Panc1 (cell line): ENCODE data around the gene KRTAP2-3. TPM values are rescaled to one million over a fixed set of nuclear protein-coding genes. Genes with fewer than 3 reads are reported as not detected.
"Not testable (repeated sequence)": the region's sequence is repeated elsewhere in the genome, so short reads cannot be mapped to it uniquely, and the experiment has no call there.

Source experiments
- ATAC-seq: fragments of 200-7000 bp; cut with Tn5 transposase; 2 replicates; pipeline ENCODE4 v1.9.1; 2020; ENCODE audit warnings: mild to moderate bottlenecking, moderate library complexity
- BruUV-seq: library from RNA; stranded (reverse); fragments of 400-500 nt; replicated peaks from 2 replicates; lab custom pipeline; 2021; lab: Mats Ljungman, UMichigan
- CTCF ChIA-PET: fragments of 300-600 bp; sonication (Branson Sonifier 250); formaldehyde crosslinking; loops from one replicate; lab custom pipeline; 2022; ENCODE audit warnings: antibody characterized with exemption; lab: Charles Lee
- POLR2A ChIA-PET: fragments of 300-600 bp; sonication (Branson Sonifier 250); formaldehyde crosslinking; loops from one replicate; lab custom pipeline; 2022; ENCODE audit warnings: antibody characterized with exemption; lab: Charles Lee
- DNase-seq: peaks from one replicate; pipeline ENCODE4 v3.0.0-alpha.2; 2010; ENCODE audit warnings: low read depth, low spot score
- H3K27ac ChIP-seq: 2 replicates; pipeline ENCODE4 v1.5.1; 2011; ENCODE audit warnings: mild to moderate bottlenecking, low read length, inconsistent platforms
- H3K27me3 ChIP-seq: fragments of 200-500 bp; sonication (Bioruptor generic); 2 replicates; pipeline ENCODE4 v1.6.0; 2014; ENCODE audit warnings: low read length, inconsistent platforms; ENCODE audit not compliant: control insufficient read depth, insufficient read depth
- H3K36me3 ChIP-seq: fragments of 200-500 bp; sonication (Bioruptor generic); 2 replicates; pipeline ENCODE4 v1.5.1; 2014; ENCODE audit warnings: inconsistent platforms, mild to moderate bottlenecking, low read length, moderate library complexity; ENCODE audit not compliant: control insufficient read depth, insufficient read depth
- H3K4me1 ChIP-seq: 2 replicates; pipeline ENCODE4 v1.5.1; 2011; ENCODE audit warnings: inconsistent platforms, mild to moderate bottlenecking, low read length, moderate library complexity; ENCODE audit not compliant: control insufficient read depth, insufficient read depth
- H3K4me3 ChIP-seq, 2 experiments: 2 replicates each; pipeline ENCODE4 v1.5.1; 2011 to 2012; ENCODE audit warnings: low read depth in 2 of 2, low read length in 2 of 2, mild to moderate bottlenecking in 2 of 2, inconsistent platforms in 1 of 2, moderate library complexity in 1 of 2
- H3K9me3 ChIP-seq: fragments of 200-500 bp; sonication (Bioruptor generic); 2 replicates; pipeline ENCODE4 v1.5.1; 2014; ENCODE audit warnings: low read depth, mild to moderate bottlenecking, inconsistent platforms, low read length, moderate library complexity; ENCODE audit not compliant: control insufficient read depth, insufficient read depth
- POLR2AphosphoS5 ChIP-seq: IDR thresholded peaks from 2 replicates; pipeline ENCODE4 v1.6.1; 2012; ENCODE audit warnings: mild to moderate bottlenecking, low read depth, low read length, moderate library complexity
- SIN3A ChIP-seq: IDR thresholded peaks from 2 replicates; pipeline ENCODE4 v1.6.1; 2012; ENCODE audit warnings: low read depth, mild to moderate bottlenecking, low read length, moderate library complexity, borderline replicate concordance; ENCODE audit not compliant: insufficient read depth
- TCF7L2 ChIP-seq: IDR thresholded peaks from 2 replicates; pipeline ENCODE4 v1.6.1; 2011; ENCODE audit warnings: mild to moderate bottlenecking, low read depth, low read length, inconsistent platforms
- in situ Hi-C: cut with HindIII; loops from 2 replicates; pipeline ENCODE4 v1.10.0; 2016; ENCODE audit warnings: low sequenced_read_pairs, low pct_unique_long_range_greater_than_20kb
- intact Hi-C: fragments of 100-400 bp; cut with micrococcal nuclease; formaldehyde crosslinking; loops from one replicate; pipeline ENCODE4 v1.10.0; 2022; ENCODE audit not compliant: unreplicated experiment
- total RNA-seq: library from RNA; stranded (reverse); gene quantifications from one replicate; pipeline ENCODE4 v1.2.1, GENCODE V29; 2021; ENCODE audit not compliant: unreplicated experiment
- TF ChIP-seq, protein P1 (sequence below), 2 experiments: IDR thresholded peaks; 2 replicates each; pipeline ENCODE4 v1.6.1; 2011 to 2012; ENCODE audit warnings: low read depth in 2 of 2, control low read depth in 1 of 2, low read length in 1 of 2, mild to moderate bottlenecking in 1 of 2, moderate library complexity in 1 of 2; ENCODE audit not compliant: insufficient read depth in 1 of 2
- TF ChIP-seq, protein P2 (sequence below): fragments of 450-650 bp; IDR thresholded peaks from 2 replicates; pipeline ENCODE4 v1.5.1; 2017; ENCODE audit warnings: mild to moderate bottlenecking

Gene KRTAP2-3
- total RNA-seq, 1 experiment from 2014 or later, result not detected

DNA sequence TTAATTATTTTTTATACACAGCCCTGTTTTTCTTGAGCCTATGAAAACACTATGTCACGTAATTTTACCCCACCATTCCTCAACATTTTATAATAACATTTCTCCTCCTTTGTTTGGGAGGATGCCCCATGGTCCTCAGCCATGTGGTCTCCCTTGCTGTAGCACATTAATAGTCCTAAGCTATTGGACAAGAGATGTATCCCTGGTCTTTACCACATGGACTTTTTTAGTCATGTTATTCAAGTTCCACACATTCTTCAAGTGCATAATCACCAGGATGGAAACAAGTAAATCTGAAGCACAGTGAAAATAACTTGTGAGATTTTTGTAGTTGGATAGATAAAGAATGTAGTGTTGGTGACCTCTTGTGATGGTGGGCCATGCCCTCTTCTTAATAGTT is 2.0 kb upstream of the KRTAP2-3 start:
- BruUV-seq, result no TSS peak
- Histone ChIP-seq H3K27ac (no peak overlapping the region), H3K4me1 (no peaks in the 10 kb centered on the region), H3K36me3 (no peaks in the 10 kb centered on the region), H3K9me3 (no peaks in the 10 kb centered on the region), H3K4me3 (no peak overlapping the region), H3K27me3 (no peaks in the 10 kb centered on the region)
- POLR2A ChIA-PET, result no interaction called here
- intact Hi-C loops, result no loop called here
- TF ChIP-seq SIN3A, result no peak
- TF ChIP-seq TCF7L2, result no peak
- TF ChIP-seq POLR2AphosphoS5, result no peak
- TF ChIP-seq, protein P1, sequence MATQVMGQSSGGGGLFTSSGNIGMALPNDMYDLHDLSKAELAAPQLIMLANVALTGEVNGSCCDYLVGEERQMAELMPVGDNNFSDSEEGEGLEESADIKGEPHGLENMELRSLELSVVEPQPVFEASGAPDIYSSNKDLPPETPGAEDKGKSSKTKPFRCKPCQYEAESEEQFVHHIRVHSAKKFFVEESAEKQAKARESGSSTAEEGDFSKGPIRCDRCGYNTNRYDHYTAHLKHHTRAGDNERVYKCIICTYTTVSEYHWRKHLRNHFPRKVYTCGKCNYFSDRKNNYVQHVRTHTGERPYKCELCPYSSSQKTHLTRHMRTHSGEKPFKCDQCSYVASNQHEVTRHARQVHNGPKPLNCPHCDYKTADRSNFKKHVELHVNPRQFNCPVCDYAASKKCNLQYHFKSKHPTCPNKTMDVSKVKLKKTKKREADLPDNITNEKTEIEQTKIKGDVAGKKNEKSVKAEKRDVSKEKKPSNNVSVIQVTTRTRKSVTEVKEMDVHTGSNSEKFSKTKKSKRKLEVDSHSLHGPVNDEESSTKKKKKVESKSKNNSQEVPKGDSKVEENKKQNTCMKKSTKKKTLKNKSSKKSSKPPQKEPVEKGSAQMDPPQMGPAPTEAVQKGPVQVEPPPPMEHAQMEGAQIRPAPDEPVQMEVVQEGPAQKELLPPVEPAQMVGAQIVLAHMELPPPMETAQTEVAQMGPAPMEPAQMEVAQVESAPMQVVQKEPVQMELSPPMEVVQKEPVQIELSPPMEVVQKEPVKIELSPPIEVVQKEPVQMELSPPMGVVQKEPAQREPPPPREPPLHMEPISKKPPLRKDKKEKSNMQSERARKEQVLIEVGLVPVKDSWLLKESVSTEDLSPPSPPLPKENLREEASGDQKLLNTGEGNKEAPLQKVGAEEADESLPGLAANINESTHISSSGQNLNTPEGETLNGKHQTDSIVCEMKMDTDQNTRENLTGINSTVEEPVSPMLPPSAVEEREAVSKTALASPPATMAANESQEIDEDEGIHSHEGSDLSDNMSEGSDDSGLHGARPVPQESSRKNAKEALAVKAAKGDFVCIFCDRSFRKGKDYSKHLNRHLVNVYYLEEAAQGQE (IDR thresholded peaks at IDR 0.05; ENCODE audit: insufficient read depth in 1 of 2, low read depth in 2 of 2, low read length in 1 of 2), result no peak
- TF ChIP-seq, protein P2, sequence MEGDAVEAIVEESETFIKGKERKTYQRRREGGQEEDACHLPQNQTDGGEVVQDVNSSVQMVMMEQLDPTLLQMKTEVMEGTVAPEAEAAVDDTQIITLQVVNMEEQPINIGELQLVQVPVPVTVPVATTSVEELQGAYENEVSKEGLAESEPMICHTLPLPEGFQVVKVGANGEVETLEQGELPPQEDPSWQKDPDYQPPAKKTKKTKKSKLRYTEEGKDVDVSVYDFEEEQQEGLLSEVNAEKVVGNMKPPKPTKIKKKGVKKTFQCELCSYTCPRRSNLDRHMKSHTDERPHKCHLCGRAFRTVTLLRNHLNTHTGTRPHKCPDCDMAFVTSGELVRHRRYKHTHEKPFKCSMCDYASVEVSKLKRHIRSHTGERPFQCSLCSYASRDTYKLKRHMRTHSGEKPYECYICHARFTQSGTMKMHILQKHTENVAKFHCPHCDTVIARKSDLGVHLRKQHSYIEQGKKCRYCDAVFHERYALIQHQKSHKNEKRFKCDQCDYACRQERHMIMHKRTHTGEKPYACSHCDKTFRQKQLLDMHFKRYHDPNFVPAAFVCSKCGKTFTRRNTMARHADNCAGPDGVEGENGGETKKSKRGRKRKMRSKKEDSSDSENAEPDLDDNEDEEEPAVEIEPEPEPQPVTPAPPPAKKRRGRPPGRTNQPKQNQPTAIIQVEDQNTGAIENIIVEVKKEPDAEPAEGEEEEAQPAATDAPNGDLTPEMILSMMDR, result no peak
- in situ Hi-C loops, result no loop called here
- ATAC-seq (no peak), DNase-seq (no peak)
- CTCF ChIA-PET, result no interaction called here

DNA sequence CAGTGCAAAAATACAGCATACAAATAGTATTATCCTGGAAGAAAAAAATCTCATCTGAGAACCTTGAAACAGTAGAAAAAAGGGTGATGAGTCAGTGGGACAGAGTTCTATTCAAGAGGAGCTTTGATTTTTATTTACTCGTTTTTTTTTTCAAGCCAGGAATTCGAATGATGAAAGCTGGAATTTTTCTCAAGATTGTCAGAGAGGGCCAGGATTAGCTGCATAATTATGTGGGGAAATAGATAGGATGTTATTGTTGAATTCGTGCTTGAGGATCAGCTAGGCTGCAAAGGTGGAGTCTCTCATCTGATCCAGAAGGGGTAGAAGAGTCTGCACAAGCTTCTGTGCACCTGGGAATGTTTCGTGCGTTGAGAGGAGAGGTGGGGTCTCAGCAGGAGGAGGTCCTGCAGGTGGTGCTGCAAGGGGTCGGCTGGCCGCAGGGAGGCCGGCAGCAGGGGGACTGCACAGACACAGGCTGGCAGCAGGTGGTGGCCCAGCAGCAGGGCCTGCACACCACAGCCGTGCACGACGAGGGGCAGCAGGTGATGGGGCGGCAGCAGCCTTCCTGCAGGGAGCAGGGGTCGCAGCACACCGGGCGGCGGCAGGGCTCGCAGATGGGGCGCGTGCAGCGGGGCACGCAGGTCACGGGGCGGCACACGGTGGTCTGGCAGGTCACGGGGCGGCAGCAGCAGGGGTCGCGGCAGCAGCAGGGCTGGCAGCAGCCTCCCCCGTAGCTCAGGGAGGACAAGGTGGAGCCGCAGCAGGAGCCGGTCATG is 450 bp downstream of the KRTAP2-3 start:
- BruUV-seq, intact Hi-C loops, H3K4me3 ChIP-seq, in situ Hi-C loops, POLR2A ChIA-PET, H3K27me3 ChIP-seq, H3K9me3 ChIP-seq, DNase-seq, H3K36me3 ChIP-seq, H3K4me1 ChIP-seq, H3K27ac ChIP-seq: not testable (repeated sequence)
- ATAC-seq, result peak; percentile 42; the same call in 1 of the 2 replicates
- CTCF ChIA-PET, result interaction anchor here (0.6 to 0.7 kb wide), 2 partner anchors 97 to 430 kb away, joined by 3 to 4 read pairs; partner anchors contain the start of gene KRT36

DNA sequence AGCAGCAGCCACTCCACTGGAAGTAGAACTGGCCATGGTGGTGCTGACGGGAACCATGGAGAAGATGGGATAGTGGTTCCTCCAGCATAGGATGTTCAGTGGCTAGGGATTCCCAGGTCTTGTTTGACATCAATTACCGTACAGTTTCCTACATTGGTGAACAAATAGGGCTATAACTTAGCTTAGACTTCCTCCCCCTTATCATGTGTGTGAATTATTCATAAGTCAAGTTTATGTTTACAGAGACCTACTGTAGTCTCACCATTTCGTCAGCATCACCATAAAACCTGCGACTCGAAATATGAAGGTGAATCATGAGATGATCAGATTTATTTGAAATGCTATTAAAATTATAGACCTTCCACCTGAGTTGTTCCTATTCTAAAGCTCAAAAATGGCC is 1.2 kb downstream of the KRTAP2-3 start:
- no peaks in the 10 kb centered on the region for H3K9me3 ChIP-seq
- H3K27ac ChIP-seq, result no peak overlapping the region
- BruUV-seq, result no TSS peak
- no peaks in the 10 kb centered on the region for H3K4me1 ChIP-seq
- TF ChIP-seq SIN3A (no peak), POLR2AphosphoS5 (no peak)
- TF ChIP-seq, protein P1 (IDR thresholded peaks at IDR 0.05; ENCODE audit: insufficient read depth in 1 of 2, low read depth in 2 of 2, low read length in 1 of 2), result no peak
- TF ChIP-seq, protein P2, result no peak
- DNase-seq (no peak), ATAC-seq (no peak)
- intact Hi-C loops (no loop called here), in situ Hi-C loops (no loop called here)
- H3K36me3 ChIP-seq, result no peaks in the 10 kb centered on the region
- H3K27me3 ChIP-seq, result no peaks in the 10 kb centered on the region
- no peak overlapping the region for H3K4me3 ChIP-seq
- CTCF ChIA-PET, result interaction anchor here (0.6 kb wide), 1 partner anchor 97 kb away, joined by 4 read pairs; no protein-coding TSS in a partner anchor
- POLR2A ChIA-PET, result no interaction called here
